ENCODE data around the gene LRCOL1.

The LRCOL1 gene

DNA sequence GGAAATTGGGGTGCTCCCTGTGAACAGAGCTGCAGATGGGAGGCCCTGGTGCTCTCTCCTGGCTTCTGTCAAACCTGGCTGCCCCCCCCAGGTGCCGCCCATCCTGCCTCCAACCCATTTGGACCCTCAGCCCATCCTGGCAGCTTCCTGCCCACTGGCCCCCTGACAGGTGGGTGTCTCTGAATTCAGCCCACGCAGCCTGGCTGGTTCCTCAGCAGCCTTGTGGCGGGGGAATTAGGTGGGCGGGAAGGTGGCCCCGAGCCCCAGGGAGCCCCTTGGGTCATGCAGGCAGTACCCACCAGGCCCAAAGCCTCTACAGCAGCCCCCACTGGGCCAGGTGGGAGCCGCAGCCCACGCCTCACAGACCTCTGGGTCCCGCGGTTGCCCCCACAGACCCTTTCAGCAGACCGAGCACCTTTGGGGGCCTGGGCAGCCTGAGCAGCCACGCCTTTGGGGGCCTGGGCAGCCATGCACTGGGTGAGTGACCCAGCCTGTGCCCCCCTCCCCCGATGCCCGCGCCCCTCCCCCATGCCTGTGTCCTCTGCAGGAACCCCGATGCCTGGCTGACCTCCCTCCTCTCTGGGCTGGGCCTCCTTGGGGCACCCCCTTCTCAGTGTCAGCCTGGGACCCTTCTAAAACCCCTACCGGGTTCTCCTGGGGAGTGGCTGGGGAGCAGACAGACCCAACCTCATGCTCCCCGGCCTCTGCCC is 28.9 kb downstream of the LRCOL1 start:
- no peak for DNase-seq

GRCh38 chr12:132580701-132581292 is 29.6 kb downstream of the LRCOL1 start:
- no peak for DNase-seq

DNA sequence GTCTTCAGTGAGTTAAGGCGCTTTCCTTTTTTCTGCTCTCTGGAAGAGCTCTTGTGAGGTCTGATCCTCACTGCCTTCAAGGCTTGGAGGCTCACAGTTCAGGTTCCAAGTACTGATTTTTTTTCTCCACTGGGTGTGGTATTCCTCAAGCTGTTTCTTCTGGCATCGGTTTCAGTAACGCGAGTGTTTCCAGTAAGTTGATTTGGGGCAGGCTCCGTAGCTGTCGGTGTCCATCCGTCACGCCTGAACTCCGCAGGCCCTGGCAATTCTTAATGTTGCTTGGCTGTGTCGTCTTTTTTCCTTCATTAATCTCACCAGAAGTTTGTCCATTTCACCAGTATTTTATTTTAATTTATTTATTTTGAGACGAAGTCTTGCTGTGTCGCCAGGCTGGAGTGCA is 30.6 kb downstream of the LRCOL1 start:
- no peak for DNase-seq

DNA sequence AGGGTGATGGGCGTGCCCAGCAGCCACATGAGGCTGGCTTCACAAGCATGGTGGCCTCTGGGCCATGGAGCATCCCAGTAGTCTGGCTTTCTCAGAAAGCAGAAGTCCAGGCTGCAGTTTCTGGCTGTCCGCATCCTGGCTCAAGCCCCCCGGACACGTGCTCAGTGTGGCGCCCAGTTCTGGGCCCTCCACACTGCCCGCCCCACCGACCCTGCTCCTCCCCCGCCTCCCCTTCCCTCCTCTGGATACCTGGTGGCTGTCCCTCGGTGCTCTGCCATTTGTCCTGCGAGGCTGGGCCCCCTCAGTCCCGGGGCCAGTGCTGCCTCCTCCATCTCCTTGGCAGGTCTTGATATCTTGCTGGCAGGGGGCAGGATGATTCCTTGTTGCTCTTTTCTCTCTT is 31.6 kb downstream of the LRCOL1 start:
- DNase-seq, result no peak

GRCh38 chr12:132578118-132578517 is 32.3 kb downstream of the LRCOL1 start:
- no peak for DNase-seq

DNA sequence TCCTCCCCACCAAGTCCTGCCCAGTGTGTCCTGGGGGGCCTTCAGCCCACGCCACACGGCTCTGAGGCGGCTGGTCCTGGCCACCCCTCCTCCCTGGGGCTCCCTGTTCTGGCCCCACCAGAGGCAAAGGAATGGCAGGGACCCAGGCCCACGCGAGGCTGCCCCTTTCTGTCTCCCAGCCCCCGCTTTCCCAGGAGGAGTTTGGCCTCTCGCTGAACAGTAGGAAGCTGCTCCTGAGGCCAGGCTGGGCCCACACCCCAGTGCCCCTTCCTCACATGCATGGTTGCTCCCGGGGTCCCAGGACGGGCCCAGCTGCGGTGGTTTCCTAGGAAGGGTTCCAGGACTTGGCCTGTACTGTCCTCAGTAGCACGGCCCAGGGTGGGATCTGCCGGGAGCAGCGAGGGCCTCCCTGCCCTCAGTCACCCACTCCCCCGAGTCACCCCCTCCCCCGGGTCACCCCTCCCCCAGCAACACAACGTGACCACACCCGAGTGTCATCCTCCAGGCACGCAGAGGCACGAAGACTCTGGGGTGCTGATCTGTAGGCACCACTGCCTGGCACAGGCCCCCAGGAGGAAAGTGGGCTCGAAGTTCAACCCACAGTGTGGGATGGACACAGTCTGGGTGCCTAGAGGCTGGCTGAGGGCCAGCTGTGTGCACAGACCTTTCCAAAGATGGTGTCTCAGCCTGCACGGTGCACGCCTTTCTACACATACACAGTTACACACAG is 33.0 kb downstream of the LRCOL1 start:
- DNase-seq, result no peak

DNA sequence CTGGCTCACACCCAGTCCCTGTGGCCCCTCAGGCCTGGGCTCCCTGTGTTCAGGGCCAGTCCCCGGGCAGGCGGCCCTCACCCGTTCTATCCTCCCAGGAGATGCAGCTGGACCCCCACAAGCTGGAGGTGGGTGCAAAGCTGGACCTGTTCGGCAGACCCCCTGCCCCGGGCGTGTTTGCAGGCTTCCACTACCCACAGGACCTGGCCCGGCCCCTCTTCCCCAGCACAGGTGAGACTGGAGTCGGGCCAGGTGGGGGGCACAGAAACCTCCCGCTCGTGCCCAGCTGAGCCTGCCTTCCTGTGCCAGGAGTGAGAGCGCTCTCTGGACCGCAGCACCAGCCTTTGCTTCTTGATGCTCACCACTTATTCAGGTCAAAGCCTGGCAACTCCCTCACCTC is 33.7 kb downstream of the LRCOL1 start:
- no peak for DNase-seq

DNA sequence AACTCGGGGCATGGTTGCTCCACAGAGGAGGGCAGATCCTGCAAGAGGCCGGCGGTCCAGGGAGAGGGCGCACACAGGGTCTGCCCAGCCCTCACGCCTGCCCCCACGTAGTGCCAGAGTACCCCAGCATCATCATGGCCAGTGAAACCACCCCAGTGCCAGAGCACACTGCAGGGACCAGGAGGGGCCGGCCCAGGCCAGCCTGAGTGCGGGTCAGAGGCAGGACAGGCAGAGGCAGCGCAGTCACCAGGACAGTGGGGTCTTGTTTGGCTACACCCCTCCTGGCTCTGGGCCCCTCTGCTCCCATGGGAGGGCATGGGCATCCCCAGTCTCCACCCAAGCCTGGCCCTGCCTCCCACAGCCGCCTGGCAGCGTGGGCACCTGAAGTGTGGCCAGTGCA is 34.7 kb downstream of the LRCOL1 start:
- no peak for DNase-seq

GRCh38 chr12:132574271-132574996 is 35.9 kb downstream of the LRCOL1 start:
- DNase-seq, result no peak

GRCh38 chr12:132572801-132573760 is 37.3 kb downstream of the LRCOL1 start:
- DNase-seq, result no peak

DNA sequence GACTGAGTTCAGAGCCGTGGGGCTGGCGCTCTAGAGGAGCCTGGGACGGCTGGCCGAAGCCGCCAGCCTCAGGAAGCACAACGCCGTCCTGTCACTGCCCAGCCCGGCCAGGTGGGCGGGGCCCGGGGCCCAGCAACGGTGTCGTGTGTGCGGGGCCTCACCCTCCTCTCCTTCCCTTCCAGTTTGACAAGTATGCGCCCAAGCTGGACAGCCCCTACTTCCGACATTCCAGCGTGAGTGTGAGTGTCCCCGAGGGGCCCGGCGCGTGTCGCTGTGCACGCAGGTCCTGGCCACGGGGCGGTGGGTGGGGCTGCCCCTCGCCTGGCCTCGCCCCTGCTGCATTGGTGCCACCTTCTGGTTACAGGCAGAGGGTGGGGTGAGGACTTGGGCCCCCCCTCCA is 38.3 kb downstream of the LRCOL1 start:
- DNase-seq, result no peak

- DNase-seq, result no peak
These were observed 38.8 kb downstream of the LRCOL1 start for GRCh38 chr12:132571598-132571997.

GRCh38 chr12:132571051-132571450 is 39.3 kb downstream of the LRCOL1 start:
- DNase-seq, result no peak

GRCh38 chr12:132570635-132571034 is 39.7 kb downstream of the LRCOL1 start:
- no peak for DNase-seq

DNA sequence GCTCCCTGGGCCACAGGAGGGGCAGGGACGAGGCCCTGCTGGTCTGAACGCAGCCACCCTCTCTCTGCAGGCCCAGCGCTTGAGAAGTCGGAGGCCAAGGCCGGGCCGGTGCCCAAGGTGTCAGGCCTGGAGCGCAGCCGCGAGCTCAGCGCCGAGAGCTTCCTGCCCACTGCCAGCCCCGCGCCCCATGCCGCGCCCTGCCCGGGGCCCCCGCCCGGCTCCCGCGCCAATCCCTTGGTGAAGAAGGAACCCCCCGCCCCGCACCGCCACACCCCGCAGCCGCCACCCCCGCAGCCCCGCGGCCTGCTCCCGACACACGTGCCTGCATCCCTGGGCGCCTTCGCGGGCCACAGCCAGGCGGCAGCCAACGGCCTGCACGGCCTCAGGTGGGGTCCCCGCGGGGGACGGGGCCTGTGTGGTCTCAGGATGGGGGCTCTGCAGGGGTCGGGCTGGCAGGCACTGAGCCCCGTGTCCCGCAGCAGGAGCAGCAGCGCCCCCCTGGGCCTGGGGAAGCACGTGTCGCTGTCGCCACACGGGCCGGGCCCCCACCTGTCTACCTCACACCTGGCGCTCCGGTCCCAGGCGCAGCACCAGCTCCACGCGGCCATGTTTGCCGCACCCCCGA is 40.4 kb downstream of the LRCOL1 start:
- DNase-seq, result no peak

DNA sequence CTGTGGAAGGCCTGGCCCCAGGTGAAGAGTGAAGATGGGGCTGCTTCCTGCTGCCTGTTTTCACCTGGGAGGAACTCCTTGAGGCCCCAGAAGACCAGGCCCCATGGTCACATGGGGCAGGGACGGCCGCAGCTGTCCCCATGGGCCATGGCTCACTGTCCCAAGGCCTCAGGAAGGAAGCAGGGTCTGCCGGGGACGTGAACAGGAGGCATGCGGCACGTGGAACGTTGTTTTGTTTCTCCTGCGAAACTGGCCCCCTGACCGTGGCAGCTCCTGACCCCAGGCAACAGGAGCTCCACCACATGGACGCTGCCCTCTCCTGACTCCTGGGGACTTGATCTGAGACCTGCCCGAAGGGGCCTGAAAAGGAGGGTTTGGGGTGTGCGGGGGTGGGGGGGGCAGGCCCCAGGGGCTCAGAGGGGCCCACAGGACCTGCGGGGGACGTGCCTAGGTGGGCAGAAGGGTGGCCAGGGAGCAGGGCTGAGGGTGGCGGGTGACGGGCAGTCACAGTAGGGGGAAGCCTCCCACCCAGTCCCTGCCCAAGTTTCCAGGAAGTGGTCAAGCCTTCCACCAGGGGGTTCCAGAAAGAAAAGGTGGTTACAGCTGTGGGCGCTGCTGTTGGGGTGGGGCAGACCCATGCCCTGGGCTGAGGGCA is 41.4 kb downstream of the LRCOL1 start:
- DNase-seq, result no peak

DNA sequence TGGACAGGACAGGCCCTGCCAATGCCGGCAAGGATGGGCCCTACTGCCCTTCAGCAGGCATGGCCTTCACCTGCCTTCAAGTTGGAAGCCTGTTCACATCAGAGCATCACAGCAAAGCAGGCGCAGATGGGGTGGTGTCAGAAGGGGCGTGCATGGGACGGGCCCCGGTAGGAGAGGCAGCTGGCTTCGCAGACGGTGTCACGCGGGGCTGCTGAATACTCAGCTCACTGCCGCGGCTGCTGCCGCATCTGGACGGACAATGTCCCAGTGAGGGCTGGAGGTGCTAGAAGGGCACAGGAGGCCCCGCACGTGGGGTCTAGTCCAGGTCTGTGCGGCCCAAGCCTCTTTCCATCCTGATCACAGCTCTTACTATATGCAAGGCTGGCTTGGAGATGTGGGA is 42.1 kb downstream of the LRCOL1 start:
- DNase-seq, result no peak

- no peak for DNase-seq
These were observed 43.8 kb downstream of the LRCOL1 start for GRCh38 chr12:132566516-132567131.

GRCh38 chr12:132565365-132565764 is 45.0 kb downstream of the LRCOL1 start:
- no peak for DNase-seq

- no peak for DNase-seq
These were observed 46.5 kb downstream of the LRCOL1 start for GRCh38 chr12:132563911-132564310.

DNA sequence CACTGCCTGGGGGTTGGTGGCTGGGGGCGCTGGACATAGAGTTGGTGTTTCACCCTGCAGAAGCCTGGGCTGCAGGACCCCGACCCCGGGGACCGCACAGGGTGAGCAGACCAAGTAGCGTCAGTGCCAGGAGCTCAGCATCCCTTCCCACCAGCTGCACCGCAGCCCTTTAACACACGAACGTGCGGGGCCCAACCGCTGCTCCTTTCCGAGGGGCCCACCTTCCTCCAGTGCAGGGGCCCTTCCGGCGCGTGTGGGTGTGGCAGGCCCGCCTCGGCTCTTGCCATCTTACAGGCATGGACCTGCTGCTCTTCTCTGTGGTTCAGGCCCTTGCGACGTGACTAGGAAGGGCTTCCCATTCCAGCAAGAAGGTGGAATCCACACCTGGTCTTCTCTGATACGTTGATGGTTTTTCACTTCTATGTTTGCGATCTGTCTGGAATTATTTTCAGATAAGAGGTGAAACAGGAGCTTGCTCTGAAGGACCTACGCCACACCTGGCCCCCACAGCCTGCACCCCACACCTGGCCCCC is 47.8 kb downstream of the LRCOL1 start:
- DNase-seq, result no peak

All from SW 1271 (cell line).